ENCODE results near the gene GRIP2.

GRIP2 gene
- 0 reads per million in 3 experiments for total RNA-seq

DNA sequence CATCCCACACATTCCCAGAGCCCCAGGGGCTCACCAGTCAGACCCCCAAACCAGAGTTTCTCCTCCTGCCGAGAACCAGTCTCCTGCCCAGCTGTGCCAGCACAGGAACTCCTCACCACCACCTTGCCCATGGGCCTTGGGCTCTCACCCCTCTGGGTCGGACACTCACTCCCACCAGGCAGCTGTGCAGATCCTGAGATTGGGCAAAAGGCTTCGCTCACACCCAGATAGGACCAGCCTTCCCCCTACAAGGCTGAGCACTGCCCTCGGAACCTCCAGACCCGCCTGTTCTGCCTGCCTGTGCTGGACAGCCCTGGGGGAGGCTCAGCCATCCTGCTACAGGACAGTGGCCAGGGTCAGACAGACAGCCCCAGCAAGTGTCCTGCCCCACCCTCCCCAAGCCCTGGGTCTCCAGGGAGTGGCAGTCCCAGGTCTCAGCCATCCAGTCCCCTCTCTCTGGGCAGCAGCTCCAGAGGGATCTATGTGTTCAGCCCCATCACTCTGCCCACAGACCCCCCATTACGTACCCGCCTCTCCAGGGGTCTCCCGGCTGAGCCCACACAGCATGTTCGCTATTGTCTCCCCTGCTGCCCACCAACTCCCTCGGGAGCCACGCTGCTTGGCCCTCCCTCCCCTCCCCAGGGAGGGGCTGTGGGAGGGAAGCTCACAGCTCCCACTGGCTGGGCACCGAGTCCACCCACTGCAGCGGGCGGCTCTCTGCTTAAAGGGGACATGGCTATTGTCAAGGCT is at the start of gene GRIP2:
Gene GRIP2 (minus strand): TSS at position 601 of the 750 bp plus-strand sequence. CDS start 34 bp downstream, at position 567.
- DNase-seq: no peak

DNA sequence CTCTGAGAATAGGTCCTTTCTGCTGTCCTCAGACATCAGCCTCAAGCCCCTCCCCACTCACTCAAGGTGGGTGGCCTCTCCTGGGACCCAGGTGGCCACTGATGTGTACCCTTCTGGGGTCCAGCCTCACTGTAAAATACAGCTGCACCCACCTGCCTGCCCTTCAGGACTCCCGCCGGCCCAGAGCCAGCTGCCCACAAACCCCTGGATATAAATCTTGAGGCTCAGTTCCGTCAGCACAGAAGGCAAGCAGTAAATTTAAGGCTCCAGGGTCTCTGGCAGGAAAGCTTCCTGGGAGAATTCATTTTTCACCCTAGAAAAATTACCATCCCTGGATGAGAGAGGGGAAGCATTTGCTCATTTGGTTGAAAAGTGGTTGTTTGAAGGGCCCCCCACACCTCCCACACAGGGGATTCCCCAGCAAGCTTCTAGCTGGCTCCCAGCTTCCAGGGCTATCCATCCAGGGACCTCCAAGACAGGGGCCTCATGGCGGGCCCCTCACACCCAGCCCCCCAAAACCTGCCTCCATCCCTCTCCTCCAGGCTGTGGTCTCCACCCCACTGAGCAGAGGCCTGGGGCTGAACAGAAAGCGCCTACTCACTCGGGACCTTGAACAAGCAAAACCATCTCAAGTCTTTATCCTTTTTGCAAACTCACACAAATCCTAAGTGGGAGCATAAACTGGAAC is 48.4 kb upstream of the GRIP2 start:
- no peak for DNase-seq

DNA sequence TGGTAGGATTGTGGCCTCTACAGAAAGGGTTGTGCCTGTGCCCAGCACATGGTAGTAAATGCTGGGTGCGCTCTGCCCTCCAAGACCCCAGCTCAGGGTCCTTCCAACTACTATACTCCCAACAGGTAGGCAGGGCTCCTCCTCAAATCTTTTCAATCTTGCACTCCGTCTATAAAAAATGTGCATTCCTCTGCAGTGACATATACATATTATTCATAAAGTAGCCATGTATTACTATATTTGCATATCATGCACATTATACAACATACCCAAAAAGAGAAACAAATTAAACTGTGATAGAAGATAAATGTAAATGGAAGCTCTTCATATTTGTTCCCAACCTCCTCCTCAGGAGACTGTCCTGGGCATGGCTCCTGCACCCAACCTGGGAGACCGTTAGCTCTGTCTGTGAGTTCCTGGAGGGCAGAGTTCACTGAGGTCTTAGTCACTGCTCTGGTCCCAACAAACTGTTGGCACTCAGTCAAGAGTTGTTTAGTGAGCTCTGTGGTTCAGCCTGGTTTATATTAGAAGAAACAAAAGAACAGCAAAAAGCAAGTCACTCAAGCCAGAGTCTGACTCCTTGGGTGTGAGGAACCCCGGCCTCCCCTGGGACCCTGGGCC is 47.7 kb upstream of the GRIP2 start:
- no peak for DNase-seq

DNA sequence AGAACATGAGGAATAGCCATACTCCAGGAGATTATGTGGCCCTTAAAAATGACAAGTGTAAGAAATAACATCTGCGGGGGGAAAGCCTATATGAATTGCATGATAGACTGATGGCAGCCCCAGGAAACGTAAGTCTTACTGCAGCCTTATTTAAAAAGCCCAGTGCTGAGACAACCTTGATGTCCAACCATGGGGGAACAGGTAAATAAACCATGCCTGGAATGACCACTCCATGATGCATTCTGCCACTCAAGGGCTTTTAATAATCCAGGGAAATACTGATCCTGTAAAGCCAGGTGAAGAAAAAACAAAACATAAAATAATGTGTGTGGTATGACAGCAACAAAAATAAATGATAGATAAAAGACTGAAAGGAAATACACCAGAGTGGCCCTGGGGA is 46.5 kb upstream of the GRIP2 start:
- no peak for DNase-seq

DNA sequence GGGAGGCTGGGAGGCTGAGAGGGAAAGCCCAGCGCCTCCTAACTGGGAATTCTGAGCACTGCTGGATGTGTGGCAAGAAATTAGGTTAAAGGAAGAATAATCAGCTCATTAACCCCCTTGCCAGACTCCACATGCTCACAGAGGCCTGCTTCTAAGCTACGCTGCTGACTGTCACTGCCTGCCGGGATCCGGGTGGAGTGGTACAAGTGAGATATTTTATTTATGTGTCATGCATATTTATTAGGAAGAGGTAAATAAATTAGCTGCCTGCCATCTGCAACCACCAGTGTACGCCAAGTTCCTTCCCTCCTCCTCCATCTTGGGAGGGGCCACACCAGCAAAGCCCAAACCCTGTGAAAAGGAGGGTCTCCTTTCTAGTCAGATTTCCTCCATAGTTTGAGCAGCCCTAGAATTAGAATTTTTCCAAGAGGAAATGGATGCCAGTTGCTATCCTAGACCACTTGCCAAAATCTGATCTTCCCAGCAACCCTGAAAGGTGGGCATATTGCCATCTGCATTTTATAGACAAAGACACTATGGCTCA is 43.5 kb upstream of the GRIP2 start:
- DNase-seq: no peak

DNA sequence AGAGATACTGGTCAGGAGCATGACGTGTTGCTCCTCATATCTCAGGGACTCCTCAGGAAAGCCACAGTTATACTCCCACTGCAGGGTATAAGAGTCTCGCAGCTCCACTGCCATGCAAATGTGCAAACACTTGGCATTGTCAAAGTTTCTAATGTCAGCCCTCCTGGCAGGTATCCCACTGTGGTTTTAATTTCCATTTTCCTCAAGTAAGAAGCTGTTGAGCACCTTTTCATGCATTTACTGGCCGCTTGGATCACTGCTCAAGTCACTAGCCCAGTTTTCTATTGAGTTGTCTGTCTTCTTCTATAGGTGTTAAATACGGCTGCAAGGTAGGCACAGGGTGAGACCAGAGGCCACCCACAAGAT is 41.9 kb upstream of the GRIP2 start:
- DNase-seq: no peak

DNA sequence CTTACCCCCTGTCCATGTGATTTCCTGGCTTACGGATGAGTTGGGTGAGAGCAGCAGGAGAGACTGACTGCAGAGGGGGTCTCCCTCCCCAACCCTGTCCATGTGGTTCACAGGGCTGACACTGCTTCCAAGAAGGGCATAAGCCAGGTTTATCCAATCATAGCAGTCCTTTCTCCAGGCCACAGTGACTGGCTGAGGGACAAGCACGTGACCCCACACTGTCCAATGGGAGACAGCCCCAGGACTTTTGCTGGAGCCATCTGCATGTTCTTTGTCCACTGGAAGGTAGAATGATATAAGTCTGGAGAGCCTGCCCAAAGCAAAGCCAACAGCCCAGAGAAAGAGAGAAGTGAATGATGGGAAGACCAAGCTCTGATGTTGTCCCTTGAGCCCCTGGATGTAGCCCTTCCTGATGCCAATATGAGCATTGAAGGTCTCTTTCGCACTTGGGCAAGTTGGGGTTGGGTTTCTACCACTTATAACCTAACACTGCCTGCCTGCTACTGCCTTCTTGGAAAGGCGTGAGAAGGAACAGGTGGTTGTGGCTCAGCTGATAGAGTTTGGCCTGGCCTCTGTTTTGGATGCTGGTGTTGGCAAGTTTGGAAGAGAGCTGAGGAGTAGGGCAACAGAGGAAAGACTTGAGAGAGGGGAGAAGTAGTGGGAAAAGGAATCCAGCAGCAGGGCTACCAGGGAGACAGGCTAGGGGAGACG is 41.3 kb upstream of the GRIP2 start:
- no peak for DNase-seq

DNA sequence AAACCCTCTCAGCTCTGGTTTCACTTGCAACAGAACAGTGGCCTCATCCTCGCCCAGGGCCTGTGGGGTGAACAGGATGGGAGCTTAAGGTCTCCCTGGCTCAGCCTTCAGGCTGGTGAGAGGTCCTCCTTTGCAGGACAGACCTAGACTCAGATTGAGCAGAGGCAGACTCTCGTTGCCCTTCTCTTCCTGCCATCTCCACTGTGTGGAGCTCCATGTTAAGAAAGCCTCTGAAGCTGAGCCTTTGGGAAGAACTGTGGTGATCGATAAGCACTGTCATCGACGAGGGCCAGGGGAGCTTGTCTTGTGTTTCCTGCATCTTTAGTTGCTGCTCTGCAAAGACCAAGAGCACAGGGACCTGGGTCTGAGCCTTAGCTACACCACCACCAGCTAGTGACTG is 37.8 kb upstream of the GRIP2 start:
- no peak for DNase-seq

DNA sequence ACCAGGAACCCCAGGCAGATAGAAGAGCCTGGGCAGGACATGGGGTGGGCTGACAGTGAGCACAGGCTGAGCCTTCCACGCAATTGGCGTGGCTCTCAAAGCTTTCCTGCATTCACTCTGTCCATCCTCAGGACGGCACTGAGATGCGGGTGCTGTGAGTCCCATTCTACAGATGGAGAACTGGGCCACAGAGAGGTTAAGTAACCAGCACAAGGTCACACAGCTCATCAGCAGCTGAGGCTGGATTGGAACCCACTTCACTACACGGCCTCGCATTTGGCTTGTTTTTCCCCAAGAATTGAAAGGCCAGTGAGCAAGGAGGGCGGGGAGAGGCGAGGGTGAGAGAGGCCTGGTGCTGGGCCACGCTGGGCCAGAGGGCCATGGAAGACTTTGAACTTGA is 36.0 kb upstream of the GRIP2 start:
- DNase-seq: no peak

DNA sequence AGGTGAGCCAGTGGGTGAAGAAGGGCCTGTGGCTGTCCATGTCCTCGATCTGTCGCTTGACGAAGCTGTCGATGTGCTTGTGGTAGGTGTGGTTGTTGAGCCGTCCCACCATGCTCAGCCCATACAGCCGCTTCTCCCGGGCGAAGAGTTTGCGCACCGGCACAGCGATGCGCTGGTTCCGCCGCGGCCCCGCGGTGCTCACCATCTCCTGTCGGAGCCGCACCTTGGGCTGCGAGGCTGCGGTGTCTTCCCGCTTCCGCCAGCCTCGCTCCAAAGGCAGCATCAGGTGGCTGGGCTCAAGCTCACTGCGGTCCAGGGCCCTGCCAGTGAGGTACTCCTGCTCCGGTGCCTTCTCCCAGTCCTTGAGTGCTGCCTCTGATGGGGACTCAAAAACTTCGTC is 34.0 kb upstream of the GRIP2 start:
- no peak for DNase-seq

DNA sequence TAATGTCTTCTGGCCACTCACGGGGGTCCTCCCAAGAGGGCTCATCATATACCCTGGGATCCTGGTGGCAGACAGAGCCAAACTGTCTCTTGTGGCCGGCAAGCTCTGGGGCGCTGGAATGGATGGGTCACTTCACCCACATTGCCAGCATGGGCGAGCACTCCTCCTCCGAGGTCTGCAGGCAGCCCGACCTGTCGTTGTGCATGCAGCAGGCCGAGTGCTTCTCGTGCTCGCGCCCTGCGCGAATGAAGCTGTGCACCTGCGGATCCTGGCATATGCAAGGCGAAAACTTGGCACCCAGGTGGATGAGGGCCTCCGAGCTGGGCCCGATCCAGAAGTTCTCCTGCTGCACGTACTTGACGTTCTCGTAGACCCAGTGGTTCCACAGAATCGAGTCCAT is 33.6 kb upstream of the GRIP2 start:
- DNase-seq: no peak

DNA sequence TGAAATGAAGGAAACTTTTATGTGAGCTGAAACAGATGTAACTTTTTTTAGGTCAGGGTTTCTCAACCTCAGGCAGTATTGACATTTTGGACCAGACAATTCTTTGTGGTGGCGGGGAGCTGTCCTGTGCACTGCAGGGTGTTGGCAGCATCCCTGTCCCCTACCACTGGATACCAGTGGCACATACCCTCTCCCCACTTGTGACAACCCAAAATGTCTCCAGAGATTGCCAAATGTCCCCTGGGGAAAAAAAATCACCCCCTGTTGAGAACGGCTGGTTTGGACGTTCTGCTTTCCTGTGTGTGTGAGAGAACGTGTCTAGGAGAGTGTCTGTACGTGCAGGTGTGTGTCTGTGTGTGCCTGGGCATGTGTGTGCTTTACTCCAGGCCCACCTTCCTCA is 30.7 kb upstream of the GRIP2 start:
- no peak for DNase-seq

DNA sequence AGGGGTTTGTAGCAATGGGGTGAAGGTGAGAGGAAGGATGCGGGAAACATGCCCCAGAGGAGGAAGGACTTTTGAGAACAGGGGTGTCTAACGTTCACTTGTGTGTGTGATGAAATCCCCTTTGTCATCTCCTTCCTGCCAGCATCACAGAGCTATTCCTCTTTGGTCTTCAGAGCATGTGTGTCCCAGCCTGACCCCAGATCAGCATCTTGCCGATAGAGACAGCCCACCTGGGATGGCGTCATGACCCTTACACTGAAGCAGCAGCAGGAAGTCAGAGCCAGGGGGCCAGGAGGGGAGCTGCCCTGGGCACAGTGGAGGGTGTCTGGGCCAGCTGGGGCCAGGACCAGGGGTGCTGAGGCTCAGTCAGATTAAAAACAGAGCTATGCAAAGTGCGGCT is 29.9 kb upstream of the GRIP2 start:
- no peak for DNase-seq

DNA sequence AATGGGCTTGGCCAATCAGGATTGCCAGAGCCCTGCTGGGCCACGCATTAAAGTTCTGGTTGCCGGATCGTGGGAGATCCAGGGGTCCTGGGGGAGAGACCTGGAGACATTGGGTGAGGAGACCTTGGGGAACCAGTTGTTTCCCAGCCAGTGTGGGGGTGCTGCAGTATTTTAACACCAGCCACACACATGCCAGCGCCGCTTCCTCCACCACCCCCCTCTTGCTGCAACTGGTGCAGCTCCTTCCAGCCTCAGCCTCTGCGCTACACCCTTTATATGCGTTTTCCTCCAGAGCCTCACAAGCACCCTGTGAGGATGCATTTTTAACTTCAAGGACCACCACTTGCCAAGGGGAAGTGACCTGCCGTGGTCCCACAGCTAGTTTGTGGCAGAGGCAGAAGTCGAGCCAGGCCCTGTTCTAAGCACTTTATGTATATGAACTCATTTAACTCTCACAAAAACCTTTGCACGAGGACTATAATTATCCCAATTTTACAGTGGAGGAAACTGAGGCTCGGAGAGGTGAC is 29.4 kb upstream of the GRIP2 start:
- no peak for DNase-seq

DNA sequence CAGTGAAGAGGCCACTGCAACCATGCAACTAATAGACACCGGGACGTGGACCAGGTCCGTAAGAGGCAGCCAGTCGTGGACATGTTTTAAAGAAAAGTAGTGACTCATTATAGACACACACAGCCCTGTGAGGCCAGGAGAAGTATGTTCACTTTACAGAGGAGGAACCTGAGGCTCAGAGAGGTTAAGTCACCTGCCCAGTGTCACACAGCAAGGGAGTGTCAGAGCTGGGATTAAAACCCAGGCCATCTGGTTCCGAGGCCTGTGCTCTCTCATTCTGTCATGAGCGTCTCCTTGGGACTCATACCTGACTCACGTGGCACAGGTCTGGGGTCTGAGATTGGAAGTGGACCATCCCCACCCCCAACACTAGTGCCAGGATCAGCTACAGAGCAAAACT is 28.1 kb upstream of the GRIP2 start:
- DNase-seq: no peak

DNA sequence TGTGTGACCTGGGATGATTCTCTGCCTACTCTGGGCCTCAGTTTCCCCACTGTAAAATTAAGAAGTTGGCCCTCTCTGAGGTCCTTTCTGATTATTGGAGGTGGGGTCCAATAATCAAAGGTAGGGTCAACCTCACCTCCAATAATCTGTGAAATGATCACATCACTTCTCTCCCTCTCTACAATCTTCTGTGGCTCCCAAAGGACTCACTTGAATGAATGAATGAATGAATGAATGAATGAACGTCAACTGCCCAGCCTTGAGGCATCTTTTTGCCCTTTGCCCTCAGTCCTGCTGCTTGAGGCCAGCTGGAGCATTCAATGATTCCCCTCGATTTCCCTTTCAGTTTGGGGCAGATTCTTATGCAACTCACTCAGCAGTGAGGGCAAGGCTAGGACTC is 26.7 kb upstream of the GRIP2 start:
- DNase-seq: no peak

DNA sequence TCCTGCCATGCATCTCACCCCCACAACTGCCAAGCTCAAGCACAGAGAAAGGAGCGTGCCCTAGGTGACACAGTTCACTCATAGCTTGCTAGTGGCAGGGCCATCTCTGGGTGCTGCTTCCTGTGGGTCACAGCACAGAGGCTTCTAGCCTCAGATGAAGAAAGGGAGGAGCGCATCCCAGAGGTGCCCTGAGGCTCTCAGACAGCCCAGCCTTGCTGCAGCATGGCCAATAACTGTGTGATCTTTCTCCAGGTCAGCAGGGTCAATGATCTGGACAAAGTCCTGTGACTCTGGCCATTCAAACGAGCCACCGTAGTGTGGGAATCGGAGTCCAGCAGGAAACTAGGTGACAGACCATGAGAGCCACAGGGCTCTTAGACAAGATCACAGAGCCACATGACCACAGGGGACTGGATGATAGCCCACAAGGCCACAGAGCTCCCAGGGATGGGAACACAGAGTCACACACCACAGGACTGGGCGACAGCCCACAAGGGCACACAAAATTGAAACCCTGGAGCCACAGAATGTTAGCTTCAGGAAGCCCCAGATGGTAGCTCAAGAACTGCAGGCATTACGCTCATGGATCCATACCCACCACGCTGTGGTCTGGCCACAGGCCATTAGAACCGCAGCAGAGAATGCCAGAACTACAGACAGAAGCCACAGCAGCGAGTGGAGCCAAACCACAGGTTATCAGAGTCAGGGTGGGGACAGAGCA is 25.9 kb upstream of the GRIP2 start:
- DNase-seq: no peak

DNA sequence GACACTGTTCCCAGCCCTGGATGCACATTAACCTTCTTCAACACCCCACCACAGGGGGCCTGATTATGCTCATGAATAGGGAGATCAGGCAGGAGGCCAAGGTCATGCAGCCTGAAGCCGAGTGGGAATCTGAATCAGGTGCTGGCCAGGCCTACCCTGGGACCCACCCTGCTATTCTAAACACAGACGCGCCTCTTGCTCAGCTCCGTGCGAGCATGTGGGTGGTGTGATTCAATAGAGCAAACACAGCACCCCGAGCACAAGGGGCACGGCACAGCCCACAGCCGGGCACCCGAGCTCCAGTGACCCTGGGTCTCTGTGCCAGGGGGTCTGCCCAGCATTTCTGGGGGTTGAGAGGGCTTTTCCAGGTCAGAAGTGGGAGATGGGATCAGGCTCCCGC is 24.6 kb upstream of the GRIP2 start:
- no peak for DNase-seq

DNA sequence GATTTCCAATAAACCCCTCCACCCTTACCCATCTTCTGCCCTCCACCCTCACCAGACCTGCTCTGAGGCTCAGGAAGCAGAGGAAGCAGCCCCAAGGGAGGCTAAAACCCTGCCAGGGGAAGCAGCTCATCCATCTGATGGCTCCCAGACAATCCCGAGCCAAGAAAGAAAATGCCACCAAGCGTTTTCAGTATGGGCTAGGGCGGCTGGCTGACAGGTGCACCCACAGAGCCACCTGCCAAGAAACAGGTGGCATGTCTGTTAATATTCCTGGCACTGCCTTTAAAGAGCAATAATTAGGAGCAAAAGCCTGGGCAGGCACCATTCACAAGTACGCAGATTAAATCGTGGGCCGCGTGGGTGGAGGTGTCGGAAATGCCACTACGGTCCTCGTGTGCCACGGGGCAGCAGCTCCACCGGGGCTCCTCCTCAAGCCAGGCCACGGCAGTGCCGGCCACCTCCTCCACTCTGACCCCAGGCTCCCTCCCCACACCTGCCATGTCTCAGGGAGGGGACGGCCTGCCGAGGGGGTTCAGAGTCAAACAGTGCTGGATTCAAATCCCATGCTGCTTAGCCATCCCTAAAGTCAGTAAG is 23.9 kb upstream of the GRIP2 start:
- no peak for DNase-seq

DNA sequence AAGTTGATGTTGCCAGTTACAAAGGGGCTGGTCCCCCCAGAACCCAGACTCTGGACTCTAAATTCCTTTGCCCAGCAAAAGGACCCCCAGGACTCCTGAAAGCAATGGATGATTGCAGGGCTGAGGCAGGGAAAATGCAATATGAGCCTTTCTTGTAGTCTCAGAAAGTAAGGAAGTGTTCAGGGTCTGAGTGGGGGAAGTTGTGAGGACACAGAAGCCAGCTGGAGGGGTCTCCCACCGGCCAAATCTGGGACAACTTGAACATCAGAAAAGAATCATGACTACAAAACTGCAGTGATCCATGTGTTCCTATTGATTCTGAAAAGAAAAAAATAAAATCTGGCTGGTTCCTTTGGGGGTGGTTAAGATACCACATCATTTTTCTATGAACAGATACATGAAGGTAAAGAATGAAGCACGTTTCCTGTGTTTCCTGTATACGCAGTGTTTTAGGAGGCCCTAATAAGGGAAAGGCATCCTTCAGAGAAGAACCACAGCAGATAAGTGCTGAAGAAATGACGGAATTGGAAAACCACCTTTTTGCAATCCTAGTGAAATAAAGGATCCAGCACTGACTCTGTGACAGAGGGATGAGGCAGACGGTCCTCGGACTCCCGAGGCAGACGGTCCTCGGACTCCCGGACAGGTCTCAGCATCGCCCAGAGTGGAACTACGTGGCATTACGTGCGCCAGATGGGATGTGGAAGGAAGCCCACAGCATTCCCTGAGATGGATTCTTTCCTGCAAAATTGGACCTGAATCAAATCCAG is 22.2 kb upstream of the GRIP2 start:
- DNase-seq: no peak

Measured in central memory CD4-positive, alpha-beta T cell (primary cell).